Stimulated activated CD4-positive, alpha-beta T cell treated with anti-CD3 and anti-CD28 coated beads, Interleukin-2, amount 100 ng/mL, for 48 hours (primary cell): ENCODE data around the gene DCAKD.

ENCODE experiments used
- DNase-seq, 2 donors: peaks; one replicate each; pipeline ENCODE4 v3.0.0-alpha.2; 2020

DCAKD gene

GRCh38 chr17:45051060-45051719, at the start of gene DCAKD:
DCAKD (minus strand) TSS chr17:45051632; CDS start chr17:45034885, 16,747 bp downstream.
- peak; percentile 86 to 87 for DNase-seq

GRCh38 chr17:45098869-45099616, 47.6 kb upstream of the DCAKD start:
- DNase-seq = peak; percentile 72 to 77

- no peak for DNase-seq
Measured at GRCh38 chr17:45098081-45098868, 46.8 kb upstream of the DCAKD start.

GRCh38 chr17:45096926-45097325, 45.5 kb upstream of the DCAKD start:
- DNase-seq = no peak

- DNase-seq = no peak
Measured at GRCh38 chr17:45096141-45096540, 44.7 kb upstream of the DCAKD start.

GRCh38 chr17:45093444-45094110, 42.1 kb upstream of the DCAKD start:
- no peak for DNase-seq

- DNase-seq = no peak
Measured at GRCh38 chr17:45092911-45093430, 41.5 kb upstream of the DCAKD start.

- no peak for DNase-seq
Measured at GRCh38 chr17:45091778-45092425, 40.5 kb upstream of the DCAKD start.

- no peak for DNase-seq
Measured at GRCh38 chr17:45090711-45091110, 39.3 kb upstream of the DCAKD start.

GRCh38 chr17:45088741-45089140, 37.3 kb upstream of the DCAKD start:
- DNase-seq = no peak

- no peak for DNase-seq
Measured at GRCh38 chr17:45087978-45088377, 36.5 kb upstream of the DCAKD start.

- DNase-seq = no peak
Measured at GRCh38 chr17:45087504-45087975, 36.1 kb upstream of the DCAKD start.

GRCh38 chr17:45086865-45087503, 35.6 kb upstream of the DCAKD start:
- DNase-seq = no peak

- DNase-seq = no peak
Measured at GRCh38 chr17:45086391-45086790, 35.0 kb upstream of the DCAKD start.

GRCh38 chr17:45081047-45081703, 29.7 kb upstream of the DCAKD start:
- no peak for DNase-seq

- no peak for DNase-seq
Measured at GRCh38 chr17:45077643-45078042, 26.2 kb upstream of the DCAKD start.

- DNase-seq = no peak
Measured at GRCh38 chr17:45073414-45074070, 22.1 kb upstream of the DCAKD start.

GRCh38 chr17:45070809-45071208, 19.4 kb upstream of the DCAKD start:
- DNase-seq = no peak

- DNase-seq = no peak
Measured at GRCh38 chr17:45070001-45070400, 18.6 kb upstream of the DCAKD start.

- no peak for DNase-seq
Measured at GRCh38 chr17:45067637-45068036, 16.2 kb upstream of the DCAKD start.

GRCh38 chr17:45063198-45063597, 11.8 kb upstream of the DCAKD start:
- no peak for DNase-seq
